Left lung (tissue), 10 donors: Measurements from ENCODE around the gene SRPK2. TPM values are rescaled to one million over a fixed set of nuclear protein-coding genes. Genes with fewer than 3 reads are reported as not detected.

Experiments used
- ATAC-seq: fragments of 200-7000 bp; cut with Tn5 transposase; one replicate; pipeline ENCODE4 v1.9.1; 2020; ENCODE audit warnings: moderate library complexity
- DNase-seq, 4 donors: peaks; one replicate each; pipeline ENCODE4 v3.0.0-alpha.2; 2013 to 2020
- H3K27ac ChIP-seq, 2 donors: fragments of 200-600 bp; sonication (generic) in 1 of 2; one replicate each; pipeline versions ENCODE4 v1.5.0 to v1.8.0; 2020 to 2021
- H3K27me3 ChIP-seq, 2 donors: fragments of 200-600 bp; sonication (generic) in 1 of 2; one replicate each; pipeline versions ENCODE4 v1.5.0 to v1.8.0; 2020 to 2021
- H3K36me3 ChIP-seq, 2 donors: fragments of 200-600 bp; sonication (generic) in 1 of 2; one replicate each; pipeline versions ENCODE4 v1.5.0 to v1.8.0; 2020 to 2021
- H3K4me1 ChIP-seq, 2 donors: fragments of 200-600 bp; one replicate each; pipeline ENCODE4 v1.8.0; 2021
- H3K4me3 ChIP-seq, 2 donors: fragments of 200-600 bp; sonication (generic) in 1 of 2; one replicate each; pipeline versions ENCODE4 v1.5.0 to v1.8.0; 2020 to 2021; ENCODE audit warnings: mild to moderate bottlenecking in 1 of 2
- H3K9me3 ChIP-seq, 2 donors: fragments of 200-600 bp; sonication (generic) in 1 of 2; one replicate each; pipeline versions ENCODE4 v1.5.0 to v1.8.0; 2020 to 2021
- CTCF ChIP-seq, 2 donors: fragments of 200-600 bp; sonication (generic) in 1 of 2; IDR thresholded peaks; one replicate each; pipeline versions ENCODE4 v1.5.0 to v1.8.0; 2021; ENCODE audit warnings: antibody characterized with exemption in 2 of 2
- intact Hi-C, 2 donors: fragments of 100-400 bp; cut with DNase I; formaldehyde crosslinking; loops; one replicate each; pipeline versions ENCODE4 v1.11.2 to v1.14.2; 2022
- polyA plus RNA-seq, 6 donors: library from polyadenylated mRNA; unstranded; fragments of 120-200 nt; gene quantifications; one replicate each; pipeline ENCODE4 v1.2.1, GENCODE V29; 2013; ENCODE audit not compliant: insufficient read length in 6 of 6
- total RNA-seq, 2 donors: library from RNA; stranded (reverse); fragmentation: NEBNext Ultra II Directional; extraction: Animal tissue kit (Norgen Biotek cat#: 25700); gene quantifications; one replicate each; pipeline ENCODE4 v1.2.1, GENCODE V29; 2021
- donor health status: DM: no; HTN: yes; CAD: no.
- donor health status: DM: no; HTN: no; CAD: no.

Gene SRPK2
- total and polyA plus RNA-seq, 8 donors: 42.9 to 63.4 (median 52.1) TPM

GRCh38 chr7:105136221-105136620 is 252.5 kb downstream of the SRPK2 start:
- TF ChIP-seq CTCF (IDR thresholded peaks at IDR 0.05): no peak
- no peaks in the 10 kb centered on the region for H3K4me1 ChIP-seq
- H3K27me3 ChIP-seq: no peaks in the 10 kb centered on the region
- no peak overlapping the region for H3K27ac ChIP-seq
- H3K4me3 ChIP-seq: no peak overlapping the region
- peaks cover 0 to 38% of the 10 kb centered on the region in 2 donors for H3K36me3 ChIP-seq
- intact Hi-C loops: no loop called here
- DNase-seq (no peak), ATAC-seq (no peak)
- no peaks in the 10 kb centered on the region for H3K9me3 ChIP-seq

- TF ChIP-seq CTCF (IDR thresholded peaks at IDR 0.05): no peak
- Histone ChIP-seq H3K9me3 (no peaks in the 10 kb centered on the region), H3K4me1 (no peaks in the 10 kb centered on the region), H3K4me3 (no peak overlapping the region), H3K36me3 (peaks cover 0 to 40% of the 10 kb centered on the region in 2 donors), H3K27ac (no peak overlapping the region), H3K27me3 (no peaks in the 10 kb centered on the region)
- intact Hi-C loops: no loop called here
- no peak for DNase-seq
- no peak for ATAC-seq
These were observed 254.6 kb downstream of the SRPK2 start for GRCh38 chr7:105133986-105134655.

- no peaks in the 10 kb centered on the region for H3K27me3 ChIP-seq
- H3K4me1 ChIP-seq: no peaks in the 10 kb centered on the region
- no peak overlapping the region for H3K27ac ChIP-seq
- intact Hi-C loops: no loop called here
- ATAC-seq (no peak), DNase-seq (no peak)
- no peak overlapping the region for H3K4me3 ChIP-seq
- no peak for TF ChIP-seq CTCF (IDR thresholded peaks at IDR 0.05)
- H3K36me3 ChIP-seq: peaks cover 0 to 40% of the 10 kb centered on the region in 2 donors
- no peaks in the 10 kb centered on the region for H3K9me3 ChIP-seq
These were observed 255.4 kb downstream of the SRPK2 start for GRCh38 chr7:105133358-105133757.

- Histone ChIP-seq H3K27ac (no peak overlapping the region), H3K4me1 (no peaks in the 10 kb centered on the region), H3K4me3 (no peak overlapping the region), H3K27me3 (no peaks in the 10 kb centered on the region), H3K9me3 (no peaks in the 10 kb centered on the region), H3K36me3 (peaks cover 0 to 35% of the 10 kb centered on the region in 2 donors)
- TF ChIP-seq CTCF (IDR thresholded peaks at IDR 0.05): no peak
- intact Hi-C loops: no loop called here
- no peak for DNase-seq
- ATAC-seq: no peak
These were observed 255.9 kb downstream of the SRPK2 start for GRCh38 chr7:105132835-105133234.

- ATAC-seq: no peak
- peaks cover 0 to 34% of the 10 kb centered on the region in 2 donors for H3K36me3 ChIP-seq
- TF ChIP-seq CTCF (IDR thresholded peaks at IDR 0.05): no peak
- intact Hi-C loops: no loop called here
- H3K4me3 ChIP-seq: no peak overlapping the region
- no peak for DNase-seq
- H3K27me3 ChIP-seq: no peaks in the 10 kb centered on the region
- no peaks in the 10 kb centered on the region for H3K9me3 ChIP-seq
- H3K27ac ChIP-seq: no peak overlapping the region
- H3K4me1 ChIP-seq: no peaks in the 10 kb centered on the region
These were observed 256.4 kb downstream of the SRPK2 start for GRCh38 chr7:105132335-105132734.
